ENCODE results near the gene AFF2.

Gene AFF2

GRCh38 chrX:148495176-148495575, 5.2 kb upstream of the AFF2 start:
- DNase-seq = no peak
- Histone ChIP-seq H3K27me3 (replicated peaks in 2 of 5; ENCODE audit: control insufficient read depth in 4 of 5, insufficient read depth in 5 of 5, low read length in 4 of 5) (peaks cover 0 to 9% (median 0%) of the 10 kb centered on the region in 5 experiments), H3K9me3 (ENCODE audit: control extremely low read depth in 1 of 5, control insufficient read depth in 4 of 5, insufficient read depth in 2 of 5, low read depth in 1 of 5, low read length in 4 of 5) (peaks cover 0 to 3% (median 0%) of the 10 kb centered on the region in 5 experiments), H3K4me1 (ENCODE audit: control extremely low read depth in 1 of 4, control insufficient read depth in 4 of 4, insufficient read depth in 4 of 4, low read length in 3 of 4) (peaks cover 0 to 2% (median under 1%) of the 10 kb centered on the region in 4 experiments), H3K4me3 (ENCODE audit: control insufficient read depth in 1 of 7, extremely low read depth in 1 of 7, insufficient read depth in 4 of 7, low read depth in 2 of 7, low read length in 6 of 7) (no peak overlapping the region), H3K36me3 (ENCODE audit: control insufficient read depth in 4 of 4, insufficient read depth in 4 of 4, low read length in 3 of 4) (no peaks in the 10 kb centered on the region), H3K27ac (ENCODE audit: insufficient read depth in 1 of 2, low read depth in 1 of 2, low read length in 2 of 2, poor library complexity in 1 of 2, severe bottlenecking in 2 of 2) (no peak overlapping the region)
- 83% methylated on average over 3 of the region's 3 CpGs for WGBS (ENCODE audit: insufficient coverage)
- POLR2A ChIA-PET = no interaction called here
- CTCF ChIA-PET = interaction anchor here (0.7 kb wide), 1 partner anchor 371 kb away, joined by 3 read pairs; no protein-coding TSS in a partner anchor

- H3K9me3 ChIP-seq (ENCODE audit: control extremely low read depth in 1 of 5, control insufficient read depth in 4 of 5, insufficient read depth in 2 of 5, low read depth in 1 of 5, low read length in 4 of 5) = peaks cover 0 to 6% (median 0%) of the 10 kb centered on the region in 5 experiments
- WGBS (ENCODE audit: insufficient coverage) = 43% methylated on average over 1 of the region's 3 CpGs
- H3K27me3 ChIP-seq (replicated peaks in 2 of 5; ENCODE audit: control insufficient read depth in 4 of 5, insufficient read depth in 5 of 5, low read length in 4 of 5) = peaks cover 0 to 25% (median 5%) of the 10 kb centered on the region in 5 experiments
- DNase-seq = peak in 2 of 3 donors; percentile 33 to 42
- ChIA-PET CTCF (no interaction called here), POLR2A (no interaction called here)
- H3K4me3 ChIP-seq (ENCODE audit: control insufficient read depth in 1 of 7, extremely low read depth in 1 of 7, insufficient read depth in 4 of 7, low read depth in 2 of 7, low read length in 6 of 7) = no peak overlapping the region
- peaks cover 0 to 16% (median 4%) of the 10 kb centered on the region in 4 experiments for H3K4me1 ChIP-seq (ENCODE audit: control extremely low read depth in 1 of 4, control insufficient read depth in 4 of 4, insufficient read depth in 4 of 4, low read length in 3 of 4)
- H3K36me3 ChIP-seq (ENCODE audit: control insufficient read depth in 4 of 4, insufficient read depth in 4 of 4, low read length in 3 of 4) = no peaks in the 10 kb centered on the region
- H3K27ac ChIP-seq (ENCODE audit: insufficient read depth in 1 of 2, low read depth in 1 of 2, low read length in 2 of 2, poor library complexity in 1 of 2, severe bottlenecking in 2 of 2) = no peak overlapping the region
Measured at GRCh38 chrX:148498067-148498466, 2.4 kb upstream of the AFF2 start.

GRCh38 chrX:148499638-148500422, 587 bp upstream of the AFF2 start:
- POLR2A ChIA-PET = interaction anchor here (0.5 kb wide), 1 partner anchor 60 kb away, joined by 5 read pairs; no protein-coding TSS in a partner anchor
- Histone ChIP-seq H3K27ac (ENCODE audit: insufficient read depth in 1 of 2, low read depth in 1 of 2, low read length in 2 of 2, poor library complexity in 1 of 2, severe bottlenecking in 2 of 2) (no peak overlapping the region), H3K36me3 (ENCODE audit: control insufficient read depth in 4 of 4, insufficient read depth in 4 of 4, low read length in 3 of 4) (no peaks in the 10 kb centered on the region), H3K27me3 (replicated peaks in 2 of 5; ENCODE audit: control insufficient read depth in 4 of 5, insufficient read depth in 5 of 5, low read length in 4 of 5) (peaks cover 0 to 40% (median 7%) of the 10 kb centered on the region in 5 experiments), H3K4me3 (ENCODE audit: control insufficient read depth in 1 of 7, extremely low read depth in 1 of 7, insufficient read depth in 4 of 7, low read depth in 2 of 7, low read length in 6 of 7) (peak overlapping the region in 2 of 7 experiments; percentile 53 to 67), H3K4me1 (ENCODE audit: control extremely low read depth in 1 of 4, control insufficient read depth in 4 of 4, insufficient read depth in 4 of 4, low read length in 3 of 4) (peaks cover 0 to 16% (median 4%) of the 10 kb centered on the region in 4 experiments), H3K9me3 (ENCODE audit: control extremely low read depth in 1 of 5, control insufficient read depth in 4 of 5, insufficient read depth in 2 of 5, low read depth in 1 of 5, low read length in 4 of 5) (peaks cover 0 to 6% (median 0%) of the 10 kb centered on the region in 5 experiments)
- no peak for DNase-seq
- WGBS (ENCODE audit: insufficient coverage) = 87% methylated on average over 25 of the region's 35 CpGs
- CTCF ChIA-PET = no interaction called here

- DNase-seq = no peak
- WGBS (ENCODE audit: insufficient coverage) = 35% methylated on average over 35 of the region's 43 CpGs
- H3K27ac ChIP-seq (ENCODE audit: insufficient read depth in 1 of 2, low read depth in 1 of 2, low read length in 2 of 2, poor library complexity in 1 of 2, severe bottlenecking in 2 of 2) = no peak overlapping the region
- peaks cover 0 to 6% (median 0%) of the 10 kb centered on the region in 5 experiments for H3K9me3 ChIP-seq (ENCODE audit: control extremely low read depth in 1 of 5, control insufficient read depth in 4 of 5, insufficient read depth in 2 of 5, low read depth in 1 of 5, low read length in 4 of 5)
- peaks cover 0 to 40% (median 7%) of the 10 kb centered on the region in 5 experiments for H3K27me3 ChIP-seq (replicated peaks in 2 of 5; ENCODE audit: control insufficient read depth in 4 of 5, insufficient read depth in 5 of 5, low read length in 4 of 5)
- ChIA-PET CTCF (no interaction called here), POLR2A (no interaction called here)
- H3K36me3 ChIP-seq (ENCODE audit: control insufficient read depth in 4 of 4, insufficient read depth in 4 of 4, low read length in 3 of 4) = no peaks in the 10 kb centered on the region
- H3K4me1 ChIP-seq (ENCODE audit: control extremely low read depth in 1 of 4, control insufficient read depth in 4 of 4, insufficient read depth in 4 of 4, low read length in 3 of 4) = peaks cover 0 to 16% (median 4%) of the 10 kb centered on the region in 4 experiments
- peak overlapping the region; percentile 20 to 69 (median 53) for H3K4me3 ChIP-seq (ENCODE audit: control insufficient read depth in 1 of 7, extremely low read depth in 1 of 7, insufficient read depth in 4 of 7, low read depth in 2 of 7, low read length in 6 of 7)
Measured at GRCh38 chrX:148501386-148502066, 1.1 kb downstream of the AFF2 start.

- Histone ChIP-seq H3K4me1 (ENCODE audit: control extremely low read depth in 1 of 4, control insufficient read depth in 4 of 4, insufficient read depth in 4 of 4, low read length in 3 of 4) (peaks cover 0 to 15% (median 3%) of the 10 kb centered on the region in 4 experiments), H3K36me3 (ENCODE audit: control insufficient read depth in 4 of 4, insufficient read depth in 4 of 4, low read length in 3 of 4) (no peaks in the 10 kb centered on the region), H3K27me3 (replicated peaks in 2 of 5; ENCODE audit: control insufficient read depth in 4 of 5, insufficient read depth in 5 of 5, low read length in 4 of 5) (peaks cover 0 to 37% (median 7%) of the 10 kb centered on the region in 5 experiments), H3K27ac (ENCODE audit: insufficient read depth in 1 of 2, low read depth in 1 of 2, low read length in 2 of 2, poor library complexity in 1 of 2, severe bottlenecking in 2 of 2) (no peak overlapping the region), H3K9me3 (ENCODE audit: control extremely low read depth in 1 of 5, control insufficient read depth in 4 of 5, insufficient read depth in 2 of 5, low read depth in 1 of 5, low read length in 4 of 5) (peaks cover 0 to 6% (median 0%) of the 10 kb centered on the region in 5 experiments), H3K4me3 (ENCODE audit: control insufficient read depth in 1 of 7, extremely low read depth in 1 of 7, insufficient read depth in 4 of 7, low read depth in 2 of 7, low read length in 6 of 7) (no peak overlapping the region)
- ChIA-PET POLR2A (no interaction called here), CTCF (no interaction called here)
- WGBS (ENCODE audit: insufficient coverage) = 53% methylated on average over 8 of the region's 15 CpGs
- DNase-seq = no peak
Measured at GRCh38 chrX:148504506-148504905, 4.1 kb downstream of the AFF2 start.

GRCh38 chrX:148507418-148507817, 7.0 kb downstream of the AFF2 start:
- H3K9me3 ChIP-seq (ENCODE audit: control extremely low read depth in 1 of 5, control insufficient read depth in 4 of 5, insufficient read depth in 2 of 5, low read depth in 1 of 5, low read length in 4 of 5) = no peaks in the 10 kb centered on the region
- no peak for DNase-seq
- no peak overlapping the region for H3K27ac ChIP-seq (ENCODE audit: insufficient read depth in 1 of 2, low read depth in 1 of 2, low read length in 2 of 2, poor library complexity in 1 of 2, severe bottlenecking in 2 of 2)
- H3K27me3 ChIP-seq (replicated peaks in 2 of 5; ENCODE audit: control insufficient read depth in 4 of 5, insufficient read depth in 5 of 5, low read length in 4 of 5) = peaks cover 0 to 19% (median 3%) of the 10 kb centered on the region in 5 experiments
- H3K36me3 ChIP-seq (ENCODE audit: control insufficient read depth in 4 of 4, insufficient read depth in 4 of 4, low read length in 3 of 4) = no peaks in the 10 kb centered on the region
- 94% methylated on average over 3 of the region's 4 CpGs for WGBS (ENCODE audit: insufficient coverage)
- ChIA-PET CTCF (no interaction called here), POLR2A (no interaction called here)
- H3K4me1 ChIP-seq (ENCODE audit: control extremely low read depth in 1 of 4, control insufficient read depth in 4 of 4, insufficient read depth in 4 of 4, low read length in 3 of 4) = peaks cover 0 to 2% (median 0%) of the 10 kb centered on the region in 4 experiments
- H3K4me3 ChIP-seq (ENCODE audit: control insufficient read depth in 1 of 7, extremely low read depth in 1 of 7, insufficient read depth in 4 of 7, low read depth in 2 of 7, low read length in 6 of 7) = no peak overlapping the region

GRCh38 chrX:148512453-148512852, 12.0 kb downstream of the AFF2 start:
- POLR2A ChIA-PET = no interaction called here
- Histone ChIP-seq H3K9me3 (ENCODE audit: control extremely low read depth in 1 of 5, control insufficient read depth in 4 of 5, insufficient read depth in 2 of 5, low read depth in 1 of 5, low read length in 4 of 5) (no peaks in the 10 kb centered on the region), H3K27me3 (replicated peaks in 2 of 5; ENCODE audit: control insufficient read depth in 4 of 5, insufficient read depth in 5 of 5, low read length in 4 of 5) (no peaks in the 10 kb centered on the region), H3K4me1 (ENCODE audit: control extremely low read depth in 1 of 4, control insufficient read depth in 4 of 4, insufficient read depth in 4 of 4, low read length in 3 of 4) (no peaks in the 10 kb centered on the region), H3K36me3 (ENCODE audit: control insufficient read depth in 4 of 4, insufficient read depth in 4 of 4, low read length in 3 of 4) (no peaks in the 10 kb centered on the region), H3K27ac (ENCODE audit: insufficient read depth in 1 of 2, low read depth in 1 of 2, low read length in 2 of 2, poor library complexity in 1 of 2, severe bottlenecking in 2 of 2) (no peak overlapping the region), H3K4me3 (ENCODE audit: control insufficient read depth in 1 of 7, extremely low read depth in 1 of 7, insufficient read depth in 4 of 7, low read depth in 2 of 7, low read length in 6 of 7) (no peak overlapping the region)
- no CpG with 5 or more reads among the region's 2 CpGs for WGBS (ENCODE audit: insufficient coverage)
- CTCF ChIA-PET = no interaction called here
- DNase-seq = no peak
